HG02571 (cell line): Measurements from ENCODE around the gene FAM227A.

Source experiments
- ATAC-seq: cut with Tn5 transposase; IDR thresholded peaks from one replicate; pipeline ENCODE4 v1.9.1; 2021; ENCODE audit warnings: mild to moderate bottlenecking, moderate library complexity; ENCODE audit not compliant: unreplicated experiment

Gene FAM227A

DNA sequence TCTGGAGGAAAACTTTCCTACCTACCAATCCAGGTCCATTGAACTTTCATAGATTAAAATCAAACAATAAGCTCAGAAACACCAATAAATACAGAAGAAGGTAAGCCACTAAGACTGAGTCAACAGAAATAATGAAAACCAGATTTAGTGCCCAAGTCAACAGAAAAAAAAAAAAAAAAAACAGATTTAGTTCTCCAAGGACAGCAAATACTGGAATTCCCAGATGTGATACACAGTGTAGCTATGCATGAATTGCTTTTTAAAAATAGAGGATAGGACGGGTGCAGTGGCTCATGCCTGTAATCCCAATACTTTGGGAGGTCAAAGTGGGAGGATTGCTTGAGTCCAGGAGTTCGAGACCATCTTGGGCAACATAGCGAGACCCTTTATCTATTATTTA is 101.9 kb downstream of the FAM227A start:
- ATAC-seq, result no peak

DNA sequence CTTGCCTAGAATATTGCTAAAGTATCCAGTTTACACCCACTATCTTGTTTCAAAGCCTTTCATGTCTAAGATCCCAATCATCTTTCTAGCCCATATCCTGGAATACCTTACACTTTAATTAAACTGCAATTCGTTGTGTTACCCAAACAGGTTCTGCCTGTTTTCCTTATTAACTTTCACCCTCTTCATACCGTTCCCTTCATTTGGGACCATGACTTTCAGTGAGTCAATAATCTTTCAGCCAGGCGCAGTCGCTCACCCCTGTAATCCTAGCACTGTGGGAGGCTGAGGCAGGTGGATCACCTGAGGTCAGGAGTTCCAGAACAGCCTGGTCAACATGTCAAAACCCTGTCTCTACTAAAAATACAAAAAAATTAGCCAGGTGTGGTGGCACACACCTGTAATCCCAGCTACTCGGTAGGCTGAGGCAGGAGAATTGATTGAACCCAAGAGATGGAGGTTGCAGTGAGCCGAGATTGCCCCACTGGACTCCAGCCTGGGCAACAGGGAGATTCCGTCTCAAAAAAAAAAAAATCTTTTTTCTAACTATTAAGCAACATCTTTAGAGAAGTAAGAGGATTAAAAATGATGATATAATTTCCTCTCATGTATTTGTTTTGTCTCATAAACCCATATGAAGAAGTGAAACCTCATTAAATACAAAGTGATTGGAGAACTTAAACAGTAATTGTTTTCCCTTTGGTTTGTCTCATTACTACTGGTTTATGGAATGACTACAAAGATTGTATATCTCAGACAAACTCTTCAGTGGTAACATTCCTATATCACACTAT is 106.9 kb downstream of the FAM227A start:
- ATAC-seq, result no peak

DNA sequence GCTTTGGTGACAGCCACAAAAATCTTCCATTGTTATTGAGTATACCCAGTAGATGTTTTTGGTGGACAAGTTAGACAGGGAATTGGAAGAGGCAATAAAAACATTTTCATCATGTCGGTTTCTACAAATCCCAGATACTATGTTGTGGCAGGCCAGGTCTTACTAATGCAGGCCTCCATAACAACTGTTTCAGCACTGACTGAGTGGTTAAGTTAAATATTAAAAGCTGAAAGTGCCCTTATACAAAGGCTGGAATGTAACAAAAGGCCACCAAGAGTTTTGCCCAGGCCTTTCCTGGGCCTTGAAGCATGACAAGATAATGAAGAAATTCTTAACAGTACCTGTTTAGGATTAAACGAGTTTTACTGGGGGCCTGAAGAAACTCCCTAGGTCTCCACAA is 115.5 kb downstream of the FAM227A start:
- ATAC-seq, result no peak

DNA sequence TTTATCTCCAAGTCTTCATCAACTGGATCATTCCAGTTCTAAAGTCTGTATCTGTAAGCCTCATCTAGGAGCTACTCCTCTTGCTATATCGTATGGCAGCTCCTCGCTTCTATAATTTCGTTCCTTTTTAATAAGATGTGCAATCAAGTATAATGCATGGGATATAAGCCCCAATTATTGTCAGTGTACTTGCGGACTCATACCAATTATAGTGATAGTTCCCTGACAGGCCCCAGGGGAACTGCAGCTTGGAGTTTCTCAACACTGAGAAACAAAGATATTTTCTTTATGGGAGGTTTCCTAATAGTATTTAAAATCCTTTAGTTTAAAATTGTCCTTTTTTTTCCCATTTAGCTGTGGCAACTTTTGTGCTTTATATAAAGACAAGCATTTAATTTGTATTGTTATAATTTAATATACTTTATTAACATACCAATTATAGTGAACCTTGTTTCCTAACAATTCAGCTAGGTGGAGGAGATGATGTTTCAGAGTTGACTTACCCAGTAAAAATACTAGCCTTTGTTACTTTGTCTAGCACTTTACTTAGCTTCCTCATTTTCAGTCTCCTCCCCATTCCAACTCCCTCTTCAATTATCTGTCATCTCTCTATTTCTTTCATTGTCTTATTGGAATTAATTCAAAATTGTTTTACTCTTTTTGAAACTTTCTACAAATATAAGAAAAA is 124.8 kb downstream of the FAM227A start:
- ATAC-seq, result no peak
